IPS DF 6.9 (cell line): ENCODE results near the gene TPRG1.

ENCODE experiments used
- DNase-seq: peaks from one replicate; pipeline ENCODE4 v3.0.0-alpha.2; 2013; ENCODE audit warnings: low read depth, low spot score
- H3K27ac ChIP-seq: one replicate; pipeline ENCODE4 v1.5.1; 2013; ENCODE audit warnings: low read length, control low read depth
- H3K27me3 ChIP-seq: 2 replicates; pipeline ENCODE4 v1.6.1; 2013; ENCODE audit warnings: mild to moderate bottlenecking, low read length; ENCODE audit not compliant: control insufficient read depth, insufficient read depth
- H3K36me3 ChIP-seq: 2 replicates; pipeline ENCODE4 v1.6.1; 2013; ENCODE audit warnings: low read length; ENCODE audit not compliant: control insufficient read depth, insufficient read depth
- H3K4me1 ChIP-seq: 2 replicates; pipeline ENCODE4 v1.6.1; 2013; ENCODE audit warnings: low read length; ENCODE audit not compliant: control insufficient read depth, insufficient read depth
- H3K4me3 ChIP-seq: 2 replicates; pipeline ENCODE4 v1.5.1; 2013; ENCODE audit warnings: mild to moderate bottlenecking, low read length
- H3K9me3 ChIP-seq: 2 replicates; pipeline ENCODE4 v1.6.1; 2013; ENCODE audit warnings: low read length, inconsistent platforms; ENCODE audit not compliant: control insufficient read depth, insufficient read depth
- WGBS: extraction: QIAGEN DNeasy Blood & Tissue Kit; methylation state at CpG from one replicate; pipeline ENCODE4 v1.1.7; 2013; ENCODE audit warnings: mixed read lengths, missing lambda C conversion rate; ENCODE audit not compliant: insufficient read length, insufficient coverage; 5-methylcytosine and 5-hydroxymethylcytosine counted together

TPRG1 gene

GRCh38 chr3:189192725-189193124 lies 21.0 kb downstream of the TPRG1 start:
- Histone ChIP-seq H3K9me3 (no peaks in the 10 kb centered on the region; the same call in 1 of the 2 replicates), H3K36me3 (no peaks in the 10 kb centered on the region), H3K27ac (no peak overlapping the region), H3K4me1 (no peaks in the 10 kb centered on the region), H3K27me3 (no peaks in the 10 kb centered on the region), H3K4me3 (no peak overlapping the region)
- no peak for DNase-seq

- no peak for DNase-seq
- H3K4me1 ChIP-seq, result no peaks in the 10 kb centered on the region
- no peaks in the 10 kb centered on the region for H3K27me3 ChIP-seq
- H3K4me3 ChIP-seq, result no peak overlapping the region
- H3K27ac ChIP-seq, result no peak overlapping the region
- no peaks in the 10 kb centered on the region; the same call in 1 of the 2 replicates for H3K9me3 ChIP-seq
- WGBS, result no CpG with 5 or more reads among the region's 5 CpGs
- H3K36me3 ChIP-seq, result no peaks in the 10 kb centered on the region
Measured at GRCh38 chr3:189195302-189195701, 23.5 kb downstream of the TPRG1 start.

GRCh38 chr3:189202106-189202505 lies 30.3 kb downstream of the TPRG1 start:
- Histone ChIP-seq H3K27me3 (no peaks in the 10 kb centered on the region), H3K36me3 (no peaks in the 10 kb centered on the region), H3K4me3 (no peak overlapping the region), H3K4me1 (no peaks in the 10 kb centered on the region), H3K27ac (no peak overlapping the region), H3K9me3 (no peaks in the 10 kb centered on the region)
- WGBS, result 100% methylated on average over 1 of the region's 6 CpGs
- DNase-seq, result no peak

GRCh38 chr3:189202583-189202982 lies 30.8 kb downstream of the TPRG1 start:
- H3K4me3 ChIP-seq, result no peak overlapping the region
- no peak for DNase-seq
- WGBS, result no CpG with 5 or more reads among the region's 6 CpGs

GRCh38 chr3:189204167-189204866 lies 32.5 kb downstream of the TPRG1 start:
- H3K27me3 ChIP-seq, result no peaks in the 10 kb centered on the region
- H3K4me1 ChIP-seq, result no peaks in the 10 kb centered on the region
- H3K4me3 ChIP-seq, result no peak overlapping the region
- H3K9me3 ChIP-seq, result no peaks in the 10 kb centered on the region
- H3K27ac ChIP-seq, result no peak overlapping the region
- H3K36me3 ChIP-seq, result no peaks in the 10 kb centered on the region
- DNase-seq, result no peak
- no CpG with 5 or more reads among the region's 7 CpGs for WGBS

More at GRCh38 chr3:189202583-189202982, 30.8 kb downstream of the TPRG1 start:
- H3K4me1 ChIP-seq, result no peaks in the 10 kb centered on the region
- H3K36me3 ChIP-seq, result no peaks in the 10 kb centered on the region
- no peak overlapping the region for H3K27ac ChIP-seq
- no peaks in the 10 kb centered on the region for H3K9me3 ChIP-seq
- no peaks in the 10 kb centered on the region for H3K27me3 ChIP-seq

- no peaks in the 10 kb centered on the region for H3K4me1 ChIP-seq
- no peaks in the 10 kb centered on the region for H3K36me3 ChIP-seq
- no peaks in the 10 kb centered on the region for H3K27me3 ChIP-seq
- no peak for DNase-seq
- H3K9me3 ChIP-seq, result no peaks in the 10 kb centered on the region
- no CpG with 5 or more reads among the region's 2 CpGs for WGBS
- no peak overlapping the region for H3K27ac ChIP-seq
- H3K4me3 ChIP-seq, result no peak overlapping the region
Measured at GRCh38 chr3:189204937-189205336, 33.2 kb downstream of the TPRG1 start.

- no peak overlapping the region for H3K27ac ChIP-seq
- no peaks in the 10 kb centered on the region for H3K27me3 ChIP-seq
- H3K4me3 ChIP-seq, result no peak overlapping the region
- H3K9me3 ChIP-seq, result no peaks in the 10 kb centered on the region
- no peak for DNase-seq
- H3K36me3 ChIP-seq, result no peaks in the 10 kb centered on the region
- H3K4me1 ChIP-seq, result no peaks in the 10 kb centered on the region
- WGBS, result no CpG with 5 or more reads among the region's 4 CpGs
Measured at GRCh38 chr3:189210251-189210770, 38.5 kb downstream of the TPRG1 start.

GRCh38 chr3:189212681-189213080 lies 40.9 kb downstream of the TPRG1 start:
- WGBS, result no CpG with 5 or more reads among the region's 2 CpGs
- no peak for DNase-seq
- H3K27ac ChIP-seq, result no peak overlapping the region
- no peaks in the 10 kb centered on the region for H3K9me3 ChIP-seq
- no peaks in the 10 kb centered on the region for H3K27me3 ChIP-seq
- no peak overlapping the region for H3K4me3 ChIP-seq
- no peaks in the 10 kb centered on the region for H3K4me1 ChIP-seq
- H3K36me3 ChIP-seq, result no peaks in the 10 kb centered on the region

GRCh38 chr3:189214651-189215050 lies 42.9 kb downstream of the TPRG1 start:
- Histone ChIP-seq H3K4me1 (no peaks in the 10 kb centered on the region), H3K27me3 (no peaks in the 10 kb centered on the region), H3K9me3 (no peaks in the 10 kb centered on the region), H3K27ac (no peak overlapping the region), H3K4me3 (no peak overlapping the region), H3K36me3 (no peaks in the 10 kb centered on the region)
- no peak for DNase-seq
- WGBS, result no CpG with 5 or more reads among the region's 1 CpG

- WGBS, result no CpG with 5 or more reads among the region's 3 CpGs
- no peaks in the 10 kb centered on the region for H3K4me1 ChIP-seq
- H3K27ac ChIP-seq, result no peak overlapping the region
Measured at GRCh38 chr3:189222927-189223636, 51.3 kb downstream of the TPRG1 start.

More at GRCh38 chr3:189222927-189223636, 51.3 kb downstream of the TPRG1 start:
- Histone ChIP-seq H3K9me3 (no peaks in the 10 kb centered on the region), H3K27me3 (no peaks in the 10 kb centered on the region), H3K36me3 (no peaks in the 10 kb centered on the region), H3K4me3 (no peak overlapping the region)
- DNase-seq, result no peak
